OCI-LY3 (cell line): ENCODE results near the gene COL4A1.

Source experiments
- EZH2phosphoT487 ChIP-seq: fragments of 200-600 bp; shearing (Covaris generic); IDR thresholded peaks from 2 replicates; pipeline ENCODE4 v1.6.1; 2018; ENCODE audit warnings: antibody characterized with exemption, mixed run types, low read depth
- TF ChIP-seq, protein P1 (sequence below): fragments of 200-600, 300-600 bp; sonication (generic); IDR thresholded peaks from 2 replicates; pipeline ENCODE4 v1.5.1; 2014; ENCODE audit warnings: antibody characterized with exemption, low read length, low read depth

DNA sequence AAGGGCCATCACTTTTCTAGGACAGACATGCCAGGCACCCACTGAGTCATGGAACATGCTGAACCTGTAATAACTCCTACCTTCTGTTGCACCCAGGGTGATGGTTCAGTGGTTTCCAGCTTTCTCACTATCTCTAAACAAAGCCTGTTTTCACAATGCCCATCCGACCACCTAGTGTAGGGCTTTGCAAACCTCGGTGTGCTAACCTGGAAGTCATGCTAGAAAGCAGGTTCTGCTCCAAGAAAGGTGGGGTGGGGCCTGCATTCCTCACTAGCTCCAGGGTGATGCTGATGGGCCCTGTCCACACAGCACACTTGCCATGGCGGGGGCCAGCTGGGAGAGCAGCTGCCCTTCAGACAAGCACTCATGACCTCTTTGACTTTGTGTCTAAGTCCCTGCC, 43.6 kb upstream of the COL4A1 start:
- TF ChIP-seq, protein P1, sequence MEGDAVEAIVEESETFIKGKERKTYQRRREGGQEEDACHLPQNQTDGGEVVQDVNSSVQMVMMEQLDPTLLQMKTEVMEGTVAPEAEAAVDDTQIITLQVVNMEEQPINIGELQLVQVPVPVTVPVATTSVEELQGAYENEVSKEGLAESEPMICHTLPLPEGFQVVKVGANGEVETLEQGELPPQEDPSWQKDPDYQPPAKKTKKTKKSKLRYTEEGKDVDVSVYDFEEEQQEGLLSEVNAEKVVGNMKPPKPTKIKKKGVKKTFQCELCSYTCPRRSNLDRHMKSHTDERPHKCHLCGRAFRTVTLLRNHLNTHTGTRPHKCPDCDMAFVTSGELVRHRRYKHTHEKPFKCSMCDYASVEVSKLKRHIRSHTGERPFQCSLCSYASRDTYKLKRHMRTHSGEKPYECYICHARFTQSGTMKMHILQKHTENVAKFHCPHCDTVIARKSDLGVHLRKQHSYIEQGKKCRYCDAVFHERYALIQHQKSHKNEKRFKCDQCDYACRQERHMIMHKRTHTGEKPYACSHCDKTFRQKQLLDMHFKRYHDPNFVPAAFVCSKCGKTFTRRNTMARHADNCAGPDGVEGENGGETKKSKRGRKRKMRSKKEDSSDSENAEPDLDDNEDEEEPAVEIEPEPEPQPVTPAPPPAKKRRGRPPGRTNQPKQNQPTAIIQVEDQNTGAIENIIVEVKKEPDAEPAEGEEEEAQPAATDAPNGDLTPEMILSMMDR = no peak
- TF ChIP-seq EZH2phosphoT487 = no peak
